GM21576 (cell line): Measurements from ENCODE around the gene MIXL1.

Experiments
- ATAC-seq: cut with Tn5 transposase; IDR thresholded peaks from one replicate; pipeline ENCODE4 v1.9.1; 2021; ENCODE audit warnings: mild to moderate bottlenecking, moderate library complexity; ENCODE audit not compliant: unreplicated experiment

Gene MIXL1

GRCh38 chr1:226276077-226276682 is 52.7 kb downstream of the MIXL1 start:
- no peak for ATAC-seq
